ENCODE data around the gene NLRP10.

Gene NLRP10

DNA sequence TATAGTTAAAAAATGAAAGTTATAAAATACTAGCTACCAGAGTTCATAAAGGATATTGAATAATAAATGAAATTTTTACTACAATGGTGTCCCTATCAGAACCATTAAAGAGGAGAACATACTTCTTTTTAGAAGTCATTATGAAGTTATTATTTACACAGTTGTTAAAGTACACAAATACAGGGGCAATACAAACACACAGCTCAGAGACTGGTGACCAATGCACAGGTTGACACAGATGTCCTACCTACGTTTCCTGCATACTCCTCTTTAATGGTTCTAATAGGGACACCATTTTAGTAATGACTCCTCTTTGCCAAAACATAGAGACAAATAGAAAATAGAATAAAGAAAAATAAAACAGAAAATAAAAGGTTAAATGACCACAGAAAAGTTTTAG is 10.1 kb downstream of the NLRP10 start:
- Histone ChIP-seq H3K27me3 (ENCODE audit: low read length) (no peaks in the 10 kb centered on the region), H3K4me2 (ENCODE audit: low read depth, low read length, poor library complexity, severe bottlenecking) (no peak overlapping the region), H3F3A (ENCODE audit: insufficient read depth) (no peaks in the 10 kb centered on the region), H3K9me3 (ENCODE audit: insufficient read depth, low read length) (no peaks in the 10 kb centered on the region), H3K27ac (ENCODE audit: low read depth, low read length) (no peak overlapping the region), H3K4me3 (ENCODE audit: insufficient read depth, low read length, poor library complexity, severe bottlenecking) (no peak overlapping the region), H3K9me2 (replicated peaks; ENCODE audit: insufficient read depth, low read length) (no peaks in the 10 kb centered on the region), H3K9ac (ENCODE audit: low read length) (no peak overlapping the region), H3K36me3 (ENCODE audit: low read length) (no peaks in the 10 kb centered on the region), H4K20me1 (ENCODE audit: low read depth, low read length) (no peaks in the 10 kb centered on the region), H2AFZ (ENCODE audit: low read depth, low read length, severe bottlenecking) (no peak overlapping the region), H3K79me2 (ENCODE audit: insufficient read depth, low read length) (no peaks in the 10 kb centered on the region)
- TF ChIP-seq EZH2phosphoT487 (conservative IDR thresholded peaks at IDR 0.05; ENCODE audit: low read length) (no peak), CTCF (IDR thresholded peaks at IDR 0.05; ENCODE audit: insufficient read depth, low read length, poor library complexity, severe bottlenecking) (no peak)

GRCh38 chr11:7949934-7950333 is 15.3 kb downstream of the NLRP10 start:
- H4K20me1 ChIP-seq (ENCODE audit: low read depth, low read length) = no peaks in the 10 kb centered on the region
- H3K36me3 ChIP-seq (ENCODE audit: low read length) = no peaks in the 10 kb centered on the region
- H3K9me3 ChIP-seq (ENCODE audit: insufficient read depth, low read length) = no peaks in the 10 kb centered on the region
- H3K4me2 ChIP-seq (ENCODE audit: low read depth, low read length, poor library complexity, severe bottlenecking) = no peak overlapping the region
- no peak overlapping the region for H2AFZ ChIP-seq (ENCODE audit: low read depth, low read length, severe bottlenecking)
- H3K27me3 ChIP-seq (ENCODE audit: low read length) = no peaks in the 10 kb centered on the region
- H3K9ac ChIP-seq (ENCODE audit: low read length) = no peak overlapping the region
- H3F3A ChIP-seq (ENCODE audit: insufficient read depth) = no peaks in the 10 kb centered on the region
- no peak overlapping the region for H3K27ac ChIP-seq (ENCODE audit: low read depth, low read length)
- H3K9me2 ChIP-seq (replicated peaks; ENCODE audit: insufficient read depth, low read length) = no peaks in the 10 kb centered on the region
- no peaks in the 10 kb centered on the region for H3K79me2 ChIP-seq (ENCODE audit: insufficient read depth, low read length)
- TF ChIP-seq EZH2phosphoT487 (conservative IDR thresholded peaks at IDR 0.05; ENCODE audit: low read length) = no peak
- TF ChIP-seq CTCF (IDR thresholded peaks at IDR 0.05; ENCODE audit: insufficient read depth, low read length, poor library complexity, severe bottlenecking) = no peak
- H3K4me3 ChIP-seq (ENCODE audit: insufficient read depth, low read length, poor library complexity, severe bottlenecking) = no peak overlapping the region

GRCh38 chr11:7944123-7944522 is 21.1 kb downstream of the NLRP10 start:
- Histone ChIP-seq H3K36me3 (ENCODE audit: low read length) (no peaks in the 10 kb centered on the region), H3K4me3 (ENCODE audit: insufficient read depth, low read length, poor library complexity, severe bottlenecking) (no peak overlapping the region), H3K9me3 (ENCODE audit: insufficient read depth, low read length) (no peaks in the 10 kb centered on the region; the same call in 1 of the 2 replicates), H3K27ac (ENCODE audit: low read depth, low read length) (no peak overlapping the region), H3K9ac (ENCODE audit: low read length) (no peak overlapping the region), H2AFZ (ENCODE audit: low read depth, low read length, severe bottlenecking) (no peak overlapping the region), H3F3A (ENCODE audit: insufficient read depth) (no peaks in the 10 kb centered on the region), H3K9me2 (replicated peaks; ENCODE audit: insufficient read depth, low read length) (no peaks in the 10 kb centered on the region), H3K4me2 (ENCODE audit: low read depth, low read length, poor library complexity, severe bottlenecking) (no peak overlapping the region), H4K20me1 (ENCODE audit: low read depth, low read length) (no peaks in the 10 kb centered on the region), H3K79me2 (ENCODE audit: insufficient read depth, low read length) (no peaks in the 10 kb centered on the region), H3K27me3 (ENCODE audit: low read length) (no peaks in the 10 kb centered on the region)
- TF ChIP-seq CTCF (IDR thresholded peaks at IDR 0.05; ENCODE audit: insufficient read depth, low read length, poor library complexity, severe bottlenecking) = no peak
- TF ChIP-seq EZH2phosphoT487 (conservative IDR thresholded peaks at IDR 0.05; ENCODE audit: low read length) = no peak

All from SU-DHL-6 (cell line).